ENCODE results near the gene CNTN4.

CNTN4 gene

DNA sequence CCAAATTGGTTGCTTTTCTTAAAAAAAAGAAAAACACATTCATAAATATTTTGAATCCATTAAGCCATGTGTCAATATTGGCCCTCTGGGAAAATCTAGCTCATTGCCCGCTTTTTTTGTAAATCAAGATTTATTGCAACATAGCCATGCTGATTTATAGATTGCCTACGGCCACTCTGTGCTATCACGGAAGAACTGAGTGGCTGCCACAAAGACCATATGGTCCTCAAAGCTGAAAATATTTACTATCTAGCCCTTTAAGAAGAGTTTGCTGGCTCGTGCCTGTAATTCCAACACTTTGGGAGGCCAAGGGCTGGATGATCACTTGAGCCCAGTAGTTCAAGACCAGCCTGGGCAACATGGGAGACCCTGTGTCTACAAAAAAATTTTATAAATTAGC is 965.6 kb downstream of the CNTN4 start:
- no peak for DNase-seq (ENCODE audit: extremely low spot score)
- ChIA-PET POLR2A (no interaction called here), CTCF (no interaction called here)
- TF ChIP-seq NFRKB (IDR thresholded peaks at IDR 0.05) (no peak), HDGF (IDR thresholded peaks at IDR 0.05; ENCODE audit: borderline replicate concordance) (no peak), BHLHE40 (IDR thresholded peaks at IDR 0.05; ENCODE audit: borderline replicate concordance) (no peak), LEF1 (IDR thresholded peaks at IDR 0.05; ENCODE audit: borderline replicate concordance) (no peak), ELF4 (IDR thresholded peaks at IDR 0.05) (no peak), FOXK2 (IDR thresholded peaks at IDR 0.05) (no peak), SP1 (IDR thresholded peaks at IDR 0.05) (no peak)

DNA sequence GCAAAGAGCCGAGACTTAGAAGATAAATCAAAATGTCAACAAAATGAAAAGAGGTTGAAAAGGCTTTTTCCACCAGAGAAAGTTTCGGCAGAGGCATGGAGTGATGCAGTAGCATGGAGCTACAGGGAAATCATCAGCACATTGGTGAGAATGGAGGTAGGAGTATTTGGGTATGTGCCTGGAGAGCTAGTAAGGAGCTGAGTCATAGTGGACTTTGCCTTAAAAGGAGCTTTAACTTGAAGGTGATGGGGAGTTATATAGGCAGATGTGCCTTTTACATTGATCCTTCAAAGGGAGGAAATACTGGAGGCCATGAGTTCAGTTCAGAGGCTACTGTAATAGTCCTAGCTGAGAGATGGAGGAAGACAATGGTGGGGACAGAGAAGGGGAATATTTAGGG is 967.2 kb downstream of the CNTN4 start:
- TF ChIP-seq FOXA1 (IDR thresholded peaks at IDR 0.05) = no peak
- TF ChIP-seq LEF1 (IDR thresholded peaks at IDR 0.05; ENCODE audit: borderline replicate concordance) = no peak
- no peak for TF ChIP-seq BHLHE40 (IDR thresholded peaks at IDR 0.05; ENCODE audit: borderline replicate concordance)
- TF ChIP-seq TARDBP (IDR thresholded peaks at IDR 0.05) = no peak
- TF ChIP-seq SUZ12 (IDR thresholded peaks at IDR 0.05) = no peak
- no peak for TF ChIP-seq ELF4 (IDR thresholded peaks at IDR 0.05)
- no peak for TF ChIP-seq NFRKB (IDR thresholded peaks at IDR 0.05)
- TF ChIP-seq SP1 (IDR thresholded peaks at IDR 0.05) = no peak
- TF ChIP-seq FOXK2 (IDR thresholded peaks at IDR 0.05) = no peak
- TF ChIP-seq ZNF384 (IDR thresholded peaks at IDR 0.05) = no peak
- TF ChIP-seq, protein P1, sequence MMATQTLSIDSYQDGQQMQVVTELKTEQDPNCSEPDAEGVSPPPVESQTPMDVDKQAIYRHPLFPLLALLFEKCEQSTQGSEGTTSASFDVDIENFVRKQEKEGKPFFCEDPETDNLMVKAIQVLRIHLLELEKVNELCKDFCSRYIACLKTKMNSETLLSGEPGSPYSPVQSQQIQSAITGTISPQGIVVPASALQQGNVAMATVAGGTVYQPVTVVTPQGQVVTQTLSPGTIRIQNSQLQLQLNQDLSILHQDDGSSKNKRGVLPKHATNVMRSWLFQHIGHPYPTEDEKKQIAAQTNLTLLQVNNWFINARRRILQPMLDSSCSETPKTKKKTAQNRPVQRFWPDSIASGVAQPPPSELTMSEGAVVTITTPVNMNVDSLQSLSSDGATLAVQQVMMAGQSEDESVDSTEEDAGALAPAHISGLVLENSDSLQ (IDR thresholded peaks at IDR 0.05) = no peak
- no peak for TF ChIP-seq L3MBTL2 (conservative IDR thresholded peaks at IDR 0.05)
- no peak for TF ChIP-seq CTBP1 (IDR thresholded peaks at IDR 0.05; ENCODE audit: borderline replicate concordance)
- TF ChIP-seq HDGF (IDR thresholded peaks at IDR 0.05; ENCODE audit: borderline replicate concordance) = no peak
- POLR2A ChIA-PET = no interaction called here
- no peak for DNase-seq (ENCODE audit: extremely low spot score)
- CTCF ChIA-PET = no interaction called here

DNA sequence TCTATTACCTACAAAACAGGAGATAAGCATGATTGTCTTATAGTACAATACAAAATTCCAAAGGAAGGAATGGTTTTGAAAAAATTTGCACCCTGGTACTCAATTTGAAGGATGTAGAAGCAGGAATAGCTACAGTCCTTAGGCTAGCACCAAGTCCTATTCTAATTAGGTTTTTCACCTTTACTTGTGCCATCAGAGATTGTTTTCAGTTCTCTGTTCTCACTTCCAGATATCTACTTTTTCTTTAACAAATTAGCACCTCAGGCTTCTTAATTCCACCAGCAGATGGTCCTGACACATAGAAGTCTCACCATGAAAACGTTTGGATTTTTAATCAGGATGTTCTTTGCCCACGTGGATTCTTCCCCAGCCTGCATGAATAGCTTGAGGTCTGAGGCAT is 967.7 kb downstream of the CNTN4 start:
- CTCF ChIA-PET = no interaction called here
- no peak for DNase-seq (ENCODE audit: extremely low spot score)

DNA sequence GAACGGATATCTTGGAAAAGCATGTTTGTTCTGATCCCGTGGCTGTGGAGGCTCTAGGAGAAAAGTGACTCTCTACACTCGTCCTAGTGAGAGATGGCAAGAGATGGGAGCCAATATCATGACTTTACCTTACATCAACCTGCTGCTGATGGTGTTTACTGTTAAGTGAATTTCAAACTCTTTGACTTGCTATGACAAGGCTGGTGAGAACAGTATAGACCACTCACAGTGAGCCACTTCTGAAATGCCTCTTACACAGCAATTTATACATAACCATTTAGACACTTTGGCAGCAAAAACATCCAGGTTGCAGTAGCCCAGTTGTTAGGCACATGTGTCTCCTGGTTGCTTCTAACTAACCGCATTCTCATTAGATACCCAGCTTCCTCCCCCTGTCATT is 968.2 kb downstream of the CNTN4 start:
- no peak for DNase-seq (ENCODE audit: extremely low spot score)
- ChIA-PET CTCF (no interaction called here), POLR2A (no interaction called here)
- TF ChIP-seq TARDBP (IDR thresholded peaks at IDR 0.05) (no peak), SP1 (IDR thresholded peaks at IDR 0.05) (no peak), ZNF384 (IDR thresholded peaks at IDR 0.05) (no peak), FOXK2 (IDR thresholded peaks at IDR 0.05) (no peak), NFRKB (IDR thresholded peaks at IDR 0.05) (no peak), FOXA1 (IDR thresholded peaks at IDR 0.05) (no peak), ARNT (IDR thresholded peaks at IDR 0.05) (no peak), ELF4 (IDR thresholded peaks at IDR 0.05) (no peak), HDGF (IDR thresholded peaks at IDR 0.05; ENCODE audit: borderline replicate concordance) (no peak), SUZ12 (IDR thresholded peaks at IDR 0.05) (no peak), CTBP1 (IDR thresholded peaks at IDR 0.05; ENCODE audit: borderline replicate concordance) (no peak), BHLHE40 (IDR thresholded peaks at IDR 0.05; ENCODE audit: borderline replicate concordance) (no peak), L3MBTL2 (conservative IDR thresholded peaks at IDR 0.05) (no peak)

More for the DNA sequence above, 967.7 kb downstream of the CNTN4 start:
- TF ChIP-seq FOXM1 (IDR thresholded peaks at IDR 0.05; ENCODE audit: borderline replicate concordance) = no peak
- TF ChIP-seq ARNT (IDR thresholded peaks at IDR 0.05) = no peak
- TF ChIP-seq TARDBP (IDR thresholded peaks at IDR 0.05) = no peak
- no peak for TF ChIP-seq BHLHE40 (IDR thresholded peaks at IDR 0.05; ENCODE audit: borderline replicate concordance)
- no peak for TF ChIP-seq FOXA1 (IDR thresholded peaks at IDR 0.05)
- TF ChIP-seq SP1 (IDR thresholded peaks at IDR 0.05) = no peak
- POLR2A ChIA-PET = no interaction called here

DNA sequence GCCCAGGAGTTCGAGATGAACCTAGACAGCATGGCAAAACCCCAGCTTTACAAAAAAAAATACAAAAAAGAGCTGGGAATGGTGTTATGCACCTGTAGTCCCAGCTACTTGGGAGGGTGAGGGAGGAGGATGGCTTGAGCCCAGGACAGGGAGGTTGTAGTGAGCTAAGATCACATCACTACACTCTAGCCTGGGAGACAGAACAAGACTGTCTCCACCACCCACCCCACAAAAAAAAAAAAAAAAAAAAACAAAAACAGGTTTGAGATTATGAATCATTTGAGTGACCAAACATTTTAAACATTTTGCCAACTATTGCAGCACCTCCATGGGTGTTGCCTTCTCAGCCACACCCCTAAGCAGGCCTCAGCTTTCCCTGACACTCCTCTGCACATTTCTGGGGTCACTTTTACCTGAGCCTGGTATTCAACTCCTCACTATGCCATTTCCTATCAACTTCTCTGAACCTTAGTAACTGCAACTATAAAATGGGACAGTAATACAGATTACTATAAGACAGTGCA is 969.8 kb downstream of the CNTN4 start:
- DNase-seq (ENCODE audit: extremely low spot score) = no peak
- TF ChIP-seq ARNT (IDR thresholded peaks at IDR 0.05) (no peak), SUZ12 (IDR thresholded peaks at IDR 0.05) (no peak), LEF1 (IDR thresholded peaks at IDR 0.05; ENCODE audit: borderline replicate concordance) (no peak), NFRKB (IDR thresholded peaks at IDR 0.05) (no peak), FOXK2 (IDR thresholded peaks at IDR 0.05) (no peak), SP1 (IDR thresholded peaks at IDR 0.05) (no peak), BHLHE40 (IDR thresholded peaks at IDR 0.05; ENCODE audit: borderline replicate concordance) (no peak), FOXM1 (IDR thresholded peaks at IDR 0.05; ENCODE audit: borderline replicate concordance) (no peak), ZNF384 (IDR thresholded peaks at IDR 0.05) (no peak), TARDBP (IDR thresholded peaks at IDR 0.05) (no peak), HDGF (IDR thresholded peaks at IDR 0.05; ENCODE audit: borderline replicate concordance) (no peak), FOXA1 (IDR thresholded peaks at IDR 0.05) (no peak), ELF4 (IDR thresholded peaks at IDR 0.05) (no peak), L3MBTL2 (conservative IDR thresholded peaks at IDR 0.05) (no peak), CTBP1 (IDR thresholded peaks at IDR 0.05; ENCODE audit: borderline replicate concordance) (no peak)
- TF ChIP-seq, protein P1 (IDR thresholded peaks at IDR 0.05) = no peak
- ChIA-PET POLR2A (no interaction called here), CTCF (no interaction called here)

DNA sequence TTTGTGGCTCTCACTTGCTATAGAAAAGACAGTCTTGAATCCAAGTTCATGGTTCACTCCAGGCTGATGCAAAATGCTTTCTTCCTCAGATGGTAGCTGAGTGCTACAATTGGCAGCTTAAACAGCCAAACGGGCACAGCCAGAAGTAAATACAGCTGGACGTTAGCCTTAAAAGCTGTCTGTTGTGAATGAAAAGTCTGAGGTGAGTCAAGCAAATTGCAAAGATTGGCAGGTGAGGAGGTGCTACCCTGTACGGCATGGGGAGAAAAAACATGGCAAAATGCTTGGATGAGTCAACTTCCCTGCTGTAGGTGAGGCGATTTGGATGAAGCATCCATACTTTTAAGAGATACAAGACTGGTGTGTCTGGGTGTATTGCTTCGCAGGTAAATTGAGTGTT is 971.1 kb downstream of the CNTN4 start:
- ChIA-PET POLR2A (no interaction called here), CTCF (no interaction called here)
- no peak for TF ChIP-seq FOXM1 (IDR thresholded peaks at IDR 0.05; ENCODE audit: borderline replicate concordance)
- no peak for TF ChIP-seq CTBP1 (IDR thresholded peaks at IDR 0.05; ENCODE audit: borderline replicate concordance)
- TF ChIP-seq, protein P1 (IDR thresholded peaks at IDR 0.05) = no peak
- TF ChIP-seq HDGF (IDR thresholded peaks at IDR 0.05; ENCODE audit: borderline replicate concordance) = no peak
- no peak for TF ChIP-seq BHLHE40 (IDR thresholded peaks at IDR 0.05; ENCODE audit: borderline replicate concordance)
- no peak for TF ChIP-seq LEF1 (IDR thresholded peaks at IDR 0.05; ENCODE audit: borderline replicate concordance)
- DNase-seq (ENCODE audit: extremely low spot score) = no peak

Data from HEK293T (cell line).